ENCODE measurements around the gene ARID1B. TPM values are rescaled to one million over a fixed set of nuclear protein-coding genes. Genes with fewer than 3 reads are reported as not detected.

ARID1B gene
- total RNA-seq, 1 experiment from 2014 or later = 35.6 TPM

DNA sequence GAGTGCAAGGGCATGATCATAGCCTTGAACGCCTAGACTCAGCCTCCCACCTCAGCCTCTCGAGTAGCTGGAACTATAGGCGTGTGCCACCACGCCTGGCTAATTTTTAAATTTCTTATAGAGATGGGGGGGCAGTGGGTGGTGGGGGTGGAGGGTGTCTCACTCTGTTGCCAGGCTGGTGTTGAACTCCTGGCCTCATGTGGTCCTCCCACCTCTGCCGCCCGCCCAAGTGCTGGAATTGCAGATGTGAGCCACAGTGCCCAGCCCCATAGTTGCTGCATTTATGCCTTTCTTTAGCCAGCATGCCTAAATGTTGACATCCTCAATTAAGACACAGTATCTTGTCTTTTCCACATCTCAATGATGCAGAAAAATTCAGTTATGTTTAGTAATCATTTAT, 171.1 kb downstream of the ARID1B start:
- H3K27ac ChIP-seq (ENCODE audit: low read depth, low read length) = no peak overlapping the region
- TF ChIP-seq, protein P1, sequence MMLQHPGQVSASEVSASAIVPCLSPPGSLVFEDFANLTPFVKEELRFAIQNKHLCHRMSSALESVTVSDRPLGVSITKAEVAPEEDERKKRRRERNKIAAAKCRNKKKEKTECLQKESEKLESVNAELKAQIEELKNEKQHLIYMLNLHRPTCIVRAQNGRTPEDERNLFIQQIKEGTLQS (IDR thresholded peaks at IDR 0.05) = no peak
- TF ChIP-seq YY1 (IDR thresholded peaks at IDR 0.05; ENCODE audit: extremely low read depth, insufficient replicate concordance, low read depth, low read length) (no peak), FOSL1 (IDR thresholded peaks at IDR 0.05; ENCODE audit: low read depth) (no peak), POLR2AphosphoS5 (IDR thresholded peaks at IDR 0.05; ENCODE audit: low read depth, low read length) (no peak), SP1 (IDR thresholded peaks at IDR 0.05; ENCODE audit: low read depth) (no peak), SIN3A (IDR thresholded peaks at IDR 0.05; ENCODE audit: low read depth) (no peak), TCF7L2 (IDR thresholded peaks at IDR 0.05; ENCODE audit: borderline replicate concordance, extremely low read depth, insufficient read depth, insufficient read length) (no peak), CEBPB (IDR thresholded peaks at IDR 0.05; ENCODE audit: low read depth) (no peak)
- TF ChIP-seq, protein P2, sequence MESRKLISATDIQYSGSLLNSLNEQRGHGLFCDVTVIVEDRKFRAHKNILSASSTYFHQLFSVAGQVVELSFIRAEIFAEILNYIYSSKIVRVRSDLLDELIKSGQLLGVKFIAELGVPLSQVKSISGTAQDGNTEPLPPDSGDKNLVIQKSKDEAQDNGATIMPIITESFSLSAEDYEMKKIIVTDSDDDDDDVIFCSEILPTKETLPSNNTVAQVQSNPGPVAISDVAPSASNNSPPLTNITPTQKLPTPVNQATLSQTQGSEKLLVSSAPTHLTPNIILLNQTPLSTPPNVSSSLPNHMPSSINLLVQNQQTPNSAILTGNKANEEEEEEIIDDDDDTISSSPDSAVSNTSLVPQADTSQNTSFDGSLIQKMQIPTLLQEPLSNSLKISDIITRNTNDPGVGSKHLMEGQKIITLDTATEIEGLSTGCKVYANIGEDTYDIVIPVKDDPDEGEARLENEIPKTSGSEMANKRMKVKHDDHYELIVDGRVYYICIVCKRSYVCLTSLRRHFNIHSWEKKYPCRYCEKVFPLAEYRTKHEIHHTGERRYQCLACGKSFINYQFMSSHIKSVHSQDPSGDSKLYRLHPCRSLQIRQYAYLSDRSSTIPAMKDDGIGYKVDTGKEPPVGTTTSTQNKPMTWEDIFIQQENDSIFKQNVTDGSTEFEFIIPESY (IDR thresholded peaks at IDR 0.05; ENCODE audit: extremely low read depth, insufficient replicate concordance, low read length) = no peak
- CTCF ChIA-PET = no interaction called here
- no peak for ATAC-seq
- H3K9me3 ChIP-seq (ENCODE audit: control insufficient read depth in 1 of 2, insufficient read depth in 1 of 2, low read depth in 1 of 2, low read length in 2 of 2) = no peaks in the 10 kb centered on the region
- H3K9ac ChIP-seq (ENCODE audit: low read length) = no peak overlapping the region
- no peaks in the 10 kb centered on the region for H3K9me2 ChIP-seq (ENCODE audit: insufficient read depth)
- no peaks in the 10 kb centered on the region; the same call in 1 of the 2 replicates for H4K20me1 ChIP-seq (ENCODE audit: insufficient read depth)
- H3K79me2 ChIP-seq (ENCODE audit: insufficient read depth, low read length) = peaks cover 21% of the 10 kb centered on the region
- H3K36me3 ChIP-seq (ENCODE audit: control insufficient read depth in 1 of 2, insufficient read depth in 2 of 2, low read length in 2 of 2) = no peaks in the 10 kb centered on the region
- no TSS peak for BruUV-seq (replicated peaks)
- RAD21 ChIA-PET (ENCODE audit: low non-redundant PET in 1 of 2, low total read pairs in 2 of 2, uncharacterized antibody in 2 of 2, unreplicated experiment in 2 of 2) = no interaction called here
- no peaks in the 10 kb centered on the region for H3K27me3 ChIP-seq (ENCODE audit: insufficient read depth, low read length)
- no peak overlapping the region for H3K4me3 ChIP-seq (replicated peaks in 1 of 2; ENCODE audit: low read depth in 1 of 2, low read length in 2 of 2)
- peak overlapping the region; percentile 67; the same call in 1 of the 2 replicates for H3K4me2 ChIP-seq (ENCODE audit: low read length)
- intact Hi-C loops (cut with micrococcal nuclease) = no loop called here
- DNase-seq (ENCODE audit: low read depth, low spot score) = no peak
- H2AFZ ChIP-seq (ENCODE audit: low read depth, low read length, poor library complexity, severe bottlenecking) = no peak overlapping the region
- peaks cover 19 to 27% of the 10 kb centered on the region in 2 experiments for H3K4me1 ChIP-seq (ENCODE audit: control insufficient read depth in 1 of 2, insufficient read depth in 2 of 2, low read length in 2 of 2)
- POLR2A ChIA-PET = no interaction called here
